Gastrocnemius medialis (tissue), 4 donors: ENCODE results near the gene LRRC51.

Experiments
- CTCF ChIP-seq, 5 experiments: fragments of 450-650 bp in 3 of 5; fragments of 200-600 bp in 2 of 5; sonication (generic) in 2 of 5; IDR thresholded peaks in 4 of 5; conservative IDR thresholded peaks in 1 of 5; 1 replicate in 4 of 5; 2 replicates in 1 of 5; pipeline ENCODE4 v1.5.1; 2016 to 2019; ENCODE audit warnings: antibody characterized with exemption in 5 of 5, mild to moderate bottlenecking in 3 of 5, moderate library complexity in 3 of 5
- POLR2A ChIP-seq, 2 donors: fragments of 450-650 bp; IDR thresholded peaks; one replicate each; pipeline ENCODE4 v1.6.1; 2017; ENCODE audit warnings: antibody characterized with exemption in 2 of 2, mild to moderate bottlenecking in 2 of 2, moderate library complexity in 2 of 2

- no peak for TF ChIP-seq CTCF (IDR thresholded peaks at IDR 0.05 in 4 of 5, conservative IDR thresholded peaks at IDR 0.05 in 1 of 5)
- TF ChIP-seq POLR2A (IDR thresholded peaks at IDR 0.05) = no peak
Observed at GRCh38 chr11:72072348-72072747, 8.3 kb upstream of the LRRC51 start.
